ENCODE measurements around the gene MSI2.

Gene MSI2

DNA sequence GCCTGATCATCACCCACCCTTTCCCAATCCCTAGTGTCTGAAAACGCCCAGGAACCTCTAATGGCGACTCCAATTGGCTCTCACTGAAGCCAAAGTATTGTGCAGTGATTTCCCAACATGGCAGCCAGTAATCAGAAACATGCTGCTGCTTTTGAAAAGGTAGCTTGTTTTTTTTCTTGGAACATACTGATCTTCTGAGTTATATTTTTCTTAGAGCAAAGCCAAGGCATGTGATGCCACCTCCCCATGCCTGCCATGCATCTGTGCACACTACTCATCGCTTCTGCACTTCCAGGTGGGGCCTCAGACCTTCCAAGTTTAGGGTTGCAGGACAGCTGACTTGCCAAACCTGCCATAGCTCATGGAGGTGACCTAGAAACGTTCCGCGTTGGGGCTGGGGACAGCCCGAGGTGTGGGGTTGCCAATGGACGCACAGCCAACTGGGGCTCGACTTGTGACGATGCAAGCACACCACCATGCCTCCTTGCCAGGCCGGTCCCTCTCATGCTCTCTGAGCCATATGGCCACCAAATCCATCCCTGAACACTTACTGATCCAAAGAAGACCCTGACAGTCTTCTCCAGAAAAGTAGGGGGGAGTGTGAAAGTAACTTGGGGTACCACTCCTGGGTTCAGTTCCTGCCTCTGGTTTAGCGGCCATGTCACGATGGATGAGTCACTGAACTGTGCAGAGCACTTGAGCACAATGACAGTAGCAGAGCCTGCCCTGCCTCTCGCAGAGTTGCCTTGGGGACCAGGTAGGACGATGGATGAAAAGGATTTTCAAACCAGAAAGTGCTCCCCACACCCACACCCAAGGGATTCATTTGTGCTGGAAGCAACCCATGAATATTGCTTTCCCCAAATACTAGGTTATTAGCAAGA lies 333.1 kb downstream of the MSI2 start:
- DNase-seq, result no peak

GRCh38 chr17:57593739-57594462 lies 337.6 kb downstream of the MSI2 start:
- DNase-seq, result no peak

DNA sequence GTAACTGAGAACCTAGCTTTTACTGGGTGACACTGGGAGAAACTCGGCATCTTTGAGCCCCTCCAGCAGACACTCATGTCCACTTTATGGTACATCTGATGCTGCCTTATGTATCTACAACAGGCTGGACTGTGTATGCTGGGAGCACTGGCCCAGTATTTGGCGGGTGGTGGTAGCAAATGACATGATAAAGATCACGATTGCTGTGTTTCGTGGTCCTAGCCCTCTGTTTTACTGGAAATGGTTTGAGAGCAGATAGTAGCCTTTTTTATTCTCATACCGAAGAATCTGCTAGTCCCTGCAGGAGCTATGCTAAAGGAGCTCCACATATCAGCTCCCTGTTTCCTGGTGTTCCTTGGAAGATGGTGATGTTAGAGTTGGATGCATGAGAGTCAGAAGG lies 338.4 kb downstream of the MSI2 start:
- DNase-seq, result no peak

- no peak for DNase-seq
Measured at GRCh38 chr17:57595426-57595825, 339.1 kb downstream of the MSI2 start.

- DNase-seq, result no peak
Measured at GRCh38 chr17:57595947-57596695, 339.8 kb downstream of the MSI2 start.

GRCh38 chr17:57597101-57597500 lies 340.8 kb downstream of the MSI2 start:
- no peak for DNase-seq

DNA sequence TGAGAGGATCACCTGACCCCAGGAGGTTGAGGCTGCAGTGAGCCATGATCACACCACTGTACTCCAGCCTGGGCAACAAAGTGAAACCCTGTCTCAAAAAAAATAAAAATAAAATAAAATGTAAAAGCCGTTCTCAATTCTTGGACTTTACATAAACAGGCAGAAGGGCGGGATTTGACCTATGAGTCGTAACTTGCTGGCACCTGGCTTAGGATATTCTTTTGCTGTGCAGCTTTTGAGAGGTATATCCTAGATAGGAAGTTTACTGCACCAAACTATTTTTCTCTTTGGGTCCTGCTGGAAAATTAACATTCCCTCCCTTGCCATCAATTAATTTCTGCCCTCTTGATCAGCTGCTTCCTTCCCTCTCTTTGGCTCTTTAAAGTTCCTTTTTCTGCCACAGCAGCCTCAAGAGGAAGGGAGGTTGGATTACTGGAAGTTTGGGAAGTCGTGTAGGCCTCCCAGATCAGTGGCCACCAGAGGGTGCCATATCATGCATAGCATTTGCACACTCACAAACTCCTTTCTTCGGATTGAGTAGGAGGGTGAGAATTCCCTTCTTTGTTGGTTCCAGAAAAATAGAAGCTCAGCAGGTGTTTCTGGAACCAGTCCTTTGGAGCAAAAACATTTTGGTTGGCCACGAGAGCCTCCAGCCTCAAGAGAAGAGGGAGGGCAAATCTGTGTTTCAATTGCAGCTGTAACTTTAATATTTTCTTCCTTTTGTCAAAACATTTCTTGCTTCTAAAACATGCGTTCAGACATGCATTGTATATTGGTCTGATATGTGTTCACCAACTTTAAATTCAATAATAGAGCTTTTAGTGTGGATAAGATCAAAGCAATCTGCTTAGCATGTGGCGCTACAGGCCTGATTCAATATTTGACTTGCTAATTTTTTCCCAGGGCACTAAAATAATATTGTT lies 341.5 kb downstream of the MSI2 start:
- no peak for DNase-seq

GRCh38 chr17:57599271-57600045 lies 343.1 kb downstream of the MSI2 start:
- no peak for DNase-seq

- DNase-seq, result no peak
Measured at GRCh38 chr17:57600074-57600473, 343.8 kb downstream of the MSI2 start.

- no peak for DNase-seq
Measured at GRCh38 chr17:57601143-57601735, 344.9 kb downstream of the MSI2 start.

DNA sequence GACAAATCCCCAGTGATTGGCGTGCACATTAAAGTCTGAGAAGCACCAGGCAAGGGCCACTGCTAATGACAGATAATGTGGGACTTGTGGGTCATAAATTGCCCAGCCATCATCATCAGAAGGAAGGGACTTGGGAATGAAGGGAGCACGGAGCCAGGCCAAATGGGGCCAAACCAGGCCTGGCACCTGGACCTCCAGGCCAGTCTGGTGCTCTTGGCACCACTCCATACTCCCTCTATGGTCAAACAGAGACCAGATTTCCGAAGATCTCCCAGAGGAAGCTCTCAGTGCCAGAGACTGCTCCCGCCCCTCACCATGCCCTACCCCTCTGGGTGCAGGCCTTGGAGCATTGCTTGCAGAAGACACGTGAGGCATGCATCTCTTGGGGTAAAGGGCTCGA lies 346.6 kb downstream of the MSI2 start:
- DNase-seq, result no peak

- DNase-seq, result no peak
Measured at GRCh38 chr17:57603546-57603945, 347.2 kb downstream of the MSI2 start.

DNA sequence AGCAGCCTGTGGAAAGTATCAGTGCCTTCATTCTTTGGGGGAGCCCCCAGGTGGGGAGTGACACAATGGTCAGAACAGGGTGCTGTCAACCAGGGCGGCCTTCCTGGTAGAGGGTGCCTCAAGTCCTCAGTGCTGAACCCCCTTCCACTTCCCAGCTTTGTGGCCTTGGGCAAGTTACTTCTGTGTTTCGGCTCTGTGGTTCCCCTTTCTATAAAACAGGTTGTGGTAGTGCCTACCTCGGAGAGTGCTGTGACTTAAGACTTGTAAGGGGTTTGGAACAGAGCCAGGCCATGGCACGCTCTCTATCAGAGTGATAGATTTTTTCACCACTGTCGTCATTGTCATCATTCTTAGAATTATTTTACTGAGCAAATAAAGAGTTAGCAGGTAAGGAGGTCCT lies 347.7 kb downstream of the MSI2 start:
- no peak for DNase-seq

GRCh38 chr17:57604771-57605674 lies 348.7 kb downstream of the MSI2 start:
- DNase-seq, result peak; percentile 67

- DNase-seq, result no peak
Measured at GRCh38 chr17:57605675-57606105, 349.4 kb downstream of the MSI2 start.

GRCh38 chr17:57606111-57606875 lies 350.0 kb downstream of the MSI2 start:
- no peak for DNase-seq

DNA sequence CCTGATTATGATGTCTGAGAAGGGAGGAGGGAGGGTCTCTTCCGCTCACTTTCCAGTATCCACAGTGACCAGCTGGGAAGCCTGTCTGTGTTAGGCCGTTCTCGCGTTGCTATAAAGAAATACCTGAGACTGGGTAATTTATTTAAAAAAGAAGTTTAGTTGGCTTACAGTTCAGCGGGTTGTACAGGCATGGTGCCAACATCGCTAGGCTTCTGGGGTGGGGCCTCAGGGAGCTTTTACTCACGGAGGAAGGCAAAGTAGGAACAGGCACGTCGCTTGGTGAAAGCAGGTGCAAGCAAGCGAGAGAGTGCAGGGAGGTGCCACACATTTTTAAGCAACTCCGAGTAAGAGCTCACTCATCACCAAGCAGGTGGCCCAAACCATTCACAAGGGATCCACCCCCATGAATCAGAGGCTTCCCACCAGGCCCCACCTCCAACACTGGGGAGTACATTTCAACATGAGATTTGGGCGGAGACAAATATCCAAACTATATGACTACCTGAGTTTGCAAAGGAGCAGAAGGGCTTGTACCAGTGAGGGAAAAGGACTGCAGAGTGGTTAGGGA lies 351.3 kb downstream of the MSI2 start:
- DNase-seq, result no peak

DNA sequence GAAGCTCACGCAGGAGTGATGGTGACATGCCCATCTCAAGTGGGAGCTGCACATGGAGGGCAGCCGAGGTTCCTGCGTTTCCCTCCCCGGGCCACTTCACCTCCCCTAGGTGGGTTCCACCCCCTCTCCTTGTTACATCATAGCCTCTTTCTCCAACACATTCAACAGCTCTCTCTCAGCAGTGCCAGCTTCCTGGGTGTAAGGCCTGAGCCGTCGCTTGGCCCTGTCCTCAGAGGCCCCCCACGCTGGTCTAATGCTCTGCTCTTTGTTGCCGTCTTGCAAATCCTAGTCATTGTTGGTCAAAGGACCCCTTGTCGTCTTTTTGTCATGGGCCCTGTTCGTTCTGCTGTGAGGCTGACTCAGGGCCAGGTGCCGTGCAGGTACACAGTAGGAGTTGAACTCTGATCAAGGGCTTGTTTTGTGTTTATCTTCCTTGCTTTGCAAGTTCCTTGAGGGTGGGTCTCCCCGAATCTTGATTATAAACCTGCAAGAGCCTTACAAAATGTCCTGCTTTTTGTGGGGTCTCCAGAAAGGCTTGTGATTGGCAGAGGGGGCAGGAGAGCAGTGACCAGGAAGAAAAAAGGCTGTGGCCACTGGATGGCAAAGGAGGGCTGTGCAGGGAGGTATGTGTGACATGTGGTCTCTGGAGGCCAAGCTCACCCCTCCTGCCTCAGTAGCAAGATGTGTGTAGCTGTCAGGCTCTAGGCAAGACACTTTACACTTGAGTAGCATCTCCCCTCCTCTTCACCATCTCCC lies 352.2 kb downstream of the MSI2 start:
- DNase-seq, result no peak
